Measurements from ENCODE around the gene RAI1.
A peak's percentile ranks its signal among the peaks of the same experiment; 100 is the strongest.

RAI1 gene

DNA sequence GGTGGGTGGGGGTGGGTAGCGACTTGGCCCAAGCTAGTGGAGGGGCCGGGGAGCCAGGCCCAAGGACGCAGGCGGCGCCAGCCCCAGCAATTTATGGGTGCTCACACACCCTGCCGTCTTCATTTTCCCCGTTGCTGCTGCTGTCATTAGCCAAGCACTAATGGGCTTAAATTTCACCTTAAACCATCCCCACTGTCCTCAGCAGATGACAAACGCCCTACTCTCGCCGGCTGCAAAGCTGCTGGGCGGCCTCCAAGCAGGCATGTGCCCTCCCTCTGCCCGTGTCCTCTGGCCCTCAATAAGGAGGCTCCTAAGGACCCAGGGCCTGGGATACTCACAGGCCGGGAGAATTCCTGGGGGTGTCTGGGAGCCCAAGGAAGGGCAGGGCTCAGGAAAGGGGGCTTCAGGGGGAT is 89.4 kb downstream of the RAI1 start:
- DNase-seq: no peak

DNA sequence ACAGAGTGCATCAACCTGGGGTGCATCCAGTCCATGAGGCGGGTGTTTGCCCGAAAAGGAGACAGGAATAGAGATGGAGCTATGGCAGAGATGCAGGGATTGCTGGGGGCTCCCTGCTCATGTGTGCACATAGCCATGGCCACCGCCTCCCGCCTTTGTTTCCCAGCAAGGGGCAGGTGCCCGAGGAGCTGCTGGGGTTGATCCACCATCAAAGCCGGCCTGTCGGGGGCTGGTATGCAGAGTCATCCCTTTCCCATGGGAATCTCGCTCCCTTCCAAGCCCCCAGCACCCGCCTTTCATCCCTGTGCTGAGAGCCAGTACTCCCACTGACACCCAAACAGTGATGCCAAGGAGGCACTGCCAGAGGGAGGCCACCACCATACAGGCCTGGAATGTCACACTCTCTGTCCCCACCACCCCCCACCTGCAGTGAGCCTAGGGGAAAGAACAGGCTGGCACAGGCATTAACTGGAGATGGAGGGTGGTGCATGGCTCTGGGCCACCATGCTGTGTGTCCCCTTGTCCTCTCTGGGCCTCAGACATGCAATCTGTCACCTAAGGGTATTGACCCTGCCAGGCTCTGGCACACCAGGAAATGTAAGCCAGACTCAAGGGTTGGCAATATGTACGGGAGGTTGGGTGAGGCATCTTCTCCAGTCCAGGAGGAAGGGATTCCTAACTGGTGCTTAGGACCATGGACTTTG is 90.4 kb downstream of the RAI1 start:
- DNase-seq: no peak

DNA sequence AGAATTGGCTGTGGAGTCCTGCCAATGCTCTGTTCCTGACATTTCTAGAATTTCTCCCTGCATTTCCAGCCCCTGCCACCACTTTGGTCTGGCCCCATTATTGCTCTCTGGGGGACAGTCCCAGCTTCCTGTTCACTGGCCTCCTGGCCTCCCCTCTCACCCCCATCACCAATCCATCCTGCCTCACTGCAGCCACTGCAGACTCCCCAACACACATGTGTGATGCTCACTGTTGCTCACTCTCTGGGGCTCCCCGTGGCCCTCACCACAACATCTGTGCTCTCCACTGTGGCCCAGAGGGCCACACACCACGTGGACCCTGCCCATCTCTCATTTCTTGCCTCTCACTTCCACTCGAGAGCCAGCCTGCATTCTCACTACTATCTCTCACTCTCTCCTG is 91.0 kb downstream of the RAI1 start:
- no peak for DNase-seq

DNA sequence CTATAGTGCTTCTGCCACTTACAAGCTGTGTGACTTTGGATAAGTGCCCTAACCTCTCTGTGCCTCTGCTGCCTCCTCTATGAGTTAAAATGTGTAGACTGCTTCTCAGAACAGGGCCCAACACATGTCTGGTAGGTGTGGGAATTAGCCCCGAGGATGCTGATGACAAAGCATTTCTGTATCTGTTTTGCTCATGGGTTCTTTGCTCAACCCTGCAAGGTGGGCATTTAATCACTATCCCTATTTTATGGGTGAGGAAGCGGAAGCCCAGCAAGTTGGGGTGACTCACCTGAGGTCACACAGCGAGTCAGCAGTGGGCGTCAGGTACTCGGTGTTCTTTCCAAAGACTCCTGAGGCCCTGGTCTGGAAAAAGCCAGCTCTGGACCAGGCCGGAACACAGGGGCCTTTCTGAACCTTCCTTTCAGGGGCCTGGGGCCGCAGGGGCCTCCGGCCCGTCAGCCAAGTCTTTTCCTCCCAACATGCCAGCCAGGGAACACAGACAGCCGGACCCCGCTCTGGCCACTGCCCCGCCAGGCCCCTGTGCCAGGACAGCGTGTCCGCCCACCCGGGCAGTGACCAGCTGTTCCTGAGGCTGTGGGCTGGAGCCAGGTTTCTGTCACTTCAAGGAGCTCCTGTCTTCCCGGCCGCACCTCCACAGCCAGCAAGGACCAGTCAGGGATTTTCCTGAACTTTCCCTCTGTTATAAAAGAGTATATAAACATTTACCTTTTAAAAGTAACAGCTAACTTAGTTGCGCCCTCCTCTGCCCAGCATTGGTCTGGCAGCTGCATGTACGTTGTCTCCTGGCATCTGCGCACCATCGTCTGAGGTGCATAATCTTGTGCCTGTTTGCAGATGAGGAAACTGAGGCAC is 93.0 kb downstream of the RAI1 start:
- no peak for DNase-seq

DNA sequence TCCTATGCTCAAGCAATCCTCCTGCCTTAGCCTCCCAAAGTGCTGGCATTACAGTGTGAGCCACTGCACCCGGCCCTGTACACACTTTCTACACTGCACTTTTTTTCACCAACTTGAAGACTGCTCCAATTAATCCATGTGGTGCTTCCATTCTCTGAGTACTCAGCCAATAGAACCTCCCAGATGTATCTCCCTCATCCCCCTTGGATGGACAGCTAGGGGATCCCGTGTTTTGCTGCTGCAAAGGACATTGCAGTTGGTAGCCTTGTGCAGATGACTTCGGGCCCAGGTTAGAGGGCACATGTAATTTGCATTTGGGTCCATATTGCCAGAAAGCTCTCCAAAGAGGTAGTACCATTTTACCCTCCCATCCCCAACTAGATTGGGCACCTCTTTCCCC is 95.6 kb downstream of the RAI1 start:
- no peak for DNase-seq

DNA sequence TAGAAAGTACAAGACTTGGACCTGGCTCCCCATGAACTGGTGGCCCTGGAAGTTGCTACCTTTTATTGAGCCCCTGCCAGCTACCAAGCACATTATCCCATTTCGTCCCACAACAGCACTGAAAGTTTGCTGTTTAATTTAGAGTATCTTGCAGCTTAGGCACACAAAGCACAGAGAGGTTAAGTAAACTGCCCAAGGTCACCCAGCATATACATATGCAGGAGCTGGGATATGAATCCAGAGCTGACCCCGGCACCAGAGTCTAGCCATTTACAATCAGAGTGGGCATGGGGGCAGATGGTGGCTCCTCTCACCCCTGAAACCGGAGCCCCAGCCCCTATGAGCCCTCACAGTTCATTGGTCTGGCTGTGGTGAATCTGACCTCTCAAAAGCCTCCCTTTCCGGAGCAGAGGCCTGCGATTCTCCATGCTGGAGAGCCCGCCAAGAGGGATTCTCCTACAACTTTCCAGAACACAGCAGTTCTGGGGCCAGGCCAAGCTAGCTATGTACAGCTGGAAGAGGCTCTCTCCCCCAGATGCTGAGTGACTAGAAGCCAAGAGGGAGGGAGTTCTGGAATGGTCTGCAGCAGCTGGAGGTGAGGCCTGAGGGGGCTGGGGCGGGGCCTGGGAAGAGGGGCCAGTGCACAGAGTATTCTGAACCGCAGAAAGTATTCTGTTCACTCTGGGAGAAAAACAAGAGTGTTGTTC is 97.2 kb downstream of the RAI1 start:
- DNase-seq: no peak

DNA sequence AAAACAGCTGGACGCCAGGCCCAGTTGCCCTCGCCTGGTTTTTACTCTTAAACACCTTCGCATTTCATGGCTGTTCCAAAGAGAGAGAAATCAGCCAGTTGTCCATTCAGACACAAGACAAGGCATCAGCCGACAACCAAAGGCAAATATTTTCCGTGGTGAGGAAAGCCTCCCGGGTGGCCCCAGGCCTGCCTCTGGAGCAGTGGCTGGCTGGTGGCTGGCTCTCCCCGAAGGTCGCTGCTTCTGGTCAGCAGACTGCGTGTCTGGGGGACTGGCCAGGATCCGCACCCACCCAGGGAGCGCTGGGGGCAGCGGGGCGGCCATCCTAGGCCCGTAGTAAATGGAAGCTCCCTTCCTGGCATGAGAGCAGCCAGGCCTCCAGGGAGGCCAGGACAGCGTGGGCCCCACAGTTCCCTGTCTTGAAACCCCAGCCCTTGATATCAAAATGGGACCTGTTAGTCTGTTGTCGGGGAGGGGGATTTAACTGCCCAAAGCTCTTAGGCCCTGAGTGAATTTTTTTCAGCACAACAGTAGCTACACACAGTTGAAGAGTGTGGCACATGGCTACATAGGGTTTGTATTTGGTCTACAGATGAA is 97.9 kb downstream of the RAI1 start:
- DNase-seq: no peak

DNA sequence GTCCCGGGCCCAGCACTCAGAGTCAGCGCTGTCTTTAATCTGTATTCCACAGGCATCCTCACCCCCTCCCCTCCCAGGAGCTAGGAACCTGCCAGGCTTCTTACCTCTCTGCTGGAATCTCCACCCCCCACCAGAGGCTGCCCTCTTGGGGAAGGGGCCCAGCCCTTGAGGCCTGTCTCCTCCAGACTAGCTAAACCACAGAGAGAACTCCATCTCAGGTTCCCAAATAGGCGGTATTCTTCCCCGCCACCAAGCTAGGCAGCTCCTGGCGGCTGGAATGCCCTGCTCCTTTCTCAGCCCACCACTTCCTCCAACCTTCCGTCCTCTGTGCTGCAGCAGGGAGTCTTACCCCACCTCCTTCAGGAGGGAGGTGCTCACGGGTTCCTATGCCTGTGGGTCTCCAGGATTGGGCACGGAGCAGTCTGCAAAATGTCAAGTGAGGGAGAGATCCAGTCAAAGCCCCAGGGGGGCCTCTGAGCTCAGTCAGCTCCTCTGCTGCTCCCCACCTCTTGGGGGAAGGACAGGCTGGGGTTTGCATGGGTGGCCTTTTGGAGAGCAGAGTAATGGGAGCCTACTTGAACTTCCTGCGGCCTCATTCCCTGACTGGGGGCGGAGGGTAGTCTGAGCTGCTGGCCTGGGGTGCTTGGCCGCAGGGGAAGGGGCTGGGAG is 99.8 kb downstream of the RAI1 start:
- DNase-seq: no peak

DNA sequence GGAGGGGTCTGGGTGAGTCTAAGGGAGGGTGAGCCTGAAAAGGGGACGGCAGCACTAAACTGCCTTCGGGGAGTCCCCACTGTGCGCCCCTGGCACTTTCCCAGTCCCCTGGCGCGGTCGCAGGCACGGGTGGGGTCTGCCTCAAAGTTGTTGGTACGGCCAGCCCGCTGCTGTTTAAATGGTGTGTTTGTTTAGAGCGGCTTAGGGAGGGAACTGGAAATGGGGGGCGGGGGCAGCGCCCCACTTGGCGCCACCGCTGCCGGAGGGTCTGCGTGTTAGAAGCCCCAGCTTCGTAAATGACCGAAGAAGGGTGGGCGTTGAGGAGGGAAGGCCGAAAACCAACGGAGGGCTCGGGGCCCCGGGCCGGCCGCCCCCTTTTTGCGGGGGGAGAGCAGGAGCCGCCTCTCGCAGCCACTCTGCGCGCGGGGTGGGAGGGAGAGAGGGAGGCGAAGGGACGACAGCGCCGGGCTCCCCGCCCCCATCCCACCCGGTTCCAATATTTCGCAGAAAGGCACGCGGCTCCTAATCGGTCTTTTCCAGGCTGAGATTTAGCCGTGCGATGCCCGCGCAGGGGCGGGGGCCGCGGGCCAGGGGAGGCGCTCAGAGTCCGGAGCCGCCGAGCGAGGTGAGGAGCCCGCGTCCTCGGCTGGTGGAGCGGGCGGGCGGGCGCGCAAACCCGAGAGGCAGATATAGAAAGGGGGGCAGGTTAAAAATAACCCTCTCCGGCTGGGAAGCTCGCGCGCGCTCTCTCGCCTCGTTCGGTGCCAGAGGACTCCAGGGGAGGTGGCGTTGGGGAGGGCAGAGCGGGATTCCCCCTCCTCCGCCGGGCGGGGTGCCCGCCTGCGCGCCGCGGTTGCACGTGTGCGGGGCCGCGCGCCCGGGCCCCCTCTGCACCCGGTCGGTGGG is 100.6 kb downstream of the RAI1 start:
- DNase-seq: peak in 5 of 6 experiments; percentile 19 to 39 (median 37)

DNA sequence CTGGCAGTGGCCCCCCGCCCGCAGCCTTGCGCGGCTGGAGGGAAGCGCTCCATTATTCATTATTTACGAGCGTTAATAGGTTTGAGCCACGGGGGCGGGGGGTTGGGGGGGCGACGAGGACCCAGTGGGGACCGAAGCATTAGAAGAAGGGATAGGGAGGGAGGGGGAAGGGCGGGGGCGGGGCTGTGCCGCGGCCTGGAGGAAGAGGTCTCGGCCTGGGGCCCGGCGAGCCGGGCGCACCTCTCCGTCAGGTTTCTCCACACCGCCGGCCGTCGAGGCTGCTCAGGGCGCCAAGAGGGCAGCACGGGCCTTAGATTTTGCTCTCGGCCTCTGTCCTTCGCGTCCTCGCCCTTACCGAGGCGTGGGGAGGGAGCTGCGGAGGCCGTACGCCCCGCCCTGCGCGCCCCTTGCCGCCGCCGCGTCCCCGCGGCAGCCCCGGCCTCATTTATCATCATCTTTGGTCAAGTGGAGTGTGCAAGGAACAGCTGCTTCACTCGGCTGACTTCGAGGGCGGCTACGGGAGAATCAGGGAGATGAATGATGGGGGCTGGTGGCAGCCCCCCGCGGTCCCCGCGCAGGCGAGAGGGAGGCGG is 101.4 kb downstream of the RAI1 start:
- DNase-seq: peak in 1 of 6 experiments; percentile 38

DNA sequence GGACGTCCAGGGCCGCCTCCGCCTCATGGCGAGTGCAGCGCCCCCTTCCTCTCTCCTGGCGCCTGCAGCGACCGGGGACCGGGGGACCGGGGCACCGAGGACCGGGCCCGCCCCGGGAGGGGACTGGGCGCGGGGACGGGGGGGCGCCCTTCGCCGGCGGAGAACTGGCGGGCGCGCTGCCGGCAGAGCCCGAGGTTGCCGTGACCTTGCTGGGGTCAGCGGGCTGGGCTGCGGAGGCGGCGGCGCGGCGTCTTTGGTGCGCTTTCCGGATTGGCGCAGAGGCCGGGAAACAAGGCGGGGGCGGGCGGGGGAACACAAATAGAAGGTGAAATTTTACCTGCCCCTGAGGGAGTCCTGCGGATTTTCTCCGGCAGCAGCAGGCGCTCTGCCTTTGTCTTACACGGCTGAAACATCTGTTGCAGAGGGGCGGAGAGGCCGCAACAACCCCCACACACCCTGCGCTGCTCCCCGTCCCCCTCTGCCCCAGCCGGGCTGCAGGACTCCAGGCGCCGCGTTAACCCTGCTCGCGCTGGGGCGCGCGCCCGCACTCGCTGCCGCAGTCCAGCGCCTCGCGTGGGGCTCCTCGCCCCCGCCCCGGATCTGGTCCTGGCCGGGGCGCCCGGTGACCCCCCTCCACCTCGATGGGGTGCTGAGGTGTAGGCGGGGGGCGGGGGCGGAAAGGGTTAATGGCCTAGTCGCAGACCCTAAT is 102.0 kb downstream of the RAI1 start:
- peak; percentile 45 to 63 (median 58) for DNase-seq

DNA sequence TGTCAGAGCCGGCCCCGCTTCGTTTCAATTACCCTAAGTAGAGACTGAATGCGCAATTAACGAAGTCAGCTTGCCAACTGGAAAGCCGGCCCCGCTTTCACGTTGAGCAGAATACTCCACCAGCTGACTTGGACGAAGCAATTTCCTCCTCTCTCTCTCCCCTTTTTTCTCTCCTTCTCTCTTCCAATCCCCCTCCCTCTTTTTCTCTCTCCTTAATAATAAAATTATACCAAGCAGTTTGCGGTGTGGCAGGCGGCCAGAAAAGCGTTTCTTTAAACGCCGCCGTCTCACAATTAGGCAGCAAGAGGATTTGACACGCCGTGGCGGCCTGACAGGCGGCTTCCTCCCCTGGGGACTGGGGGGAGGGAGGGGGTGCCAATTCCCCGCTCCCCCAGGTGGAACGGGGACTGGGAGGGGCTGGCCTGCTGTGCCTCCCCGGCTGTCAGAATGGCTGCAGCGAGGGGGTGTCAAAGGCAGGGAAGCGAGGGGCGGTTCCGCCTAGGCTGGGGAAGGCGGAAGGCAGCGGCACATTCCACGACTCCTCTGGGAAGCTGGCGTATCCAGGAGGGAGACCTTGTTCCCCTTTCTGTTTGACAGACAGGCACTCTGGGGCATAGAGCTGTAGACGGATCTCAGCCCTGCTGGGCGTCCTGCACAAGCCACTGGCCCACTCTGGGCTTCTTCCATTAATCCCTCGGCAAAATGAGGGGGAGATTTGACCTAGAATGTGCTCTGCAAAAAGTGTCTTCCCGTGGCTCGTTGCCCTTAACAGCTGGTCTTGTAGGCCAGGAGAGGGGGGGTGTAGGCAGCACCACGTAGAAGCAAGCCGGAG is 102.8 kb downstream of the RAI1 start:
- peak in 5 of 6 experiments; percentile 7 to 40 (median 28) for DNase-seq

DNA sequence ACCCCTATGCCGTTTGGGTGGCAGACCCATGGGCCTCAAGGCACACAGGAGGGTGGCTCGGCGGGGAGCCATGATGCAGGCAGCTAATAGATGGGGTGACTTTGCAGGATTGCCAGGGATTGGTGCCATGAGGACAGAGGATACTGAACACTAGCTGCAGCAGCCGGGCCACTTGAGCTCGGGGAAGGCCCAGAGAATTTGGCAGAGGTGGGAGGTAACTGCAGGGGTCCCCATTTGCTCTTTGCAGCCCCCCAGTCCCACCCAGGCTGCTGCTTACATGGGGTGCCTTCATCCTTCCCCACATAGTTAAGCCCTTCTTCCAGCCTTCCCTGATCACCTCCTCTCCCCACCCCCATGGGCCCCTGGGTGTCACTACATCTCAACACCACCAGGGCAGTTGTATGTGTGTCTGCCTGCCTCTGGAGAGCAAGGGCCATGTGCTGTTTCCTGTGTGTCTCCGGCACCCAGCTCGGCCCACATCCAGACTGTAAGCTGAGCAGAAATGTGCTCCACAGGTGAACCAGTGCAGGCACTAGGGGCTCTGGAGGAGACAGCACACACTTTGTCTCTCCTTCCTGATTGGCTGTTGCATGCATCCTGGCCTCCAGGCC is 103.5 kb downstream of the RAI1 start:
- peak in 5 of 6 experiments; percentile 4 to 32 (median 19) for DNase-seq

DNA sequence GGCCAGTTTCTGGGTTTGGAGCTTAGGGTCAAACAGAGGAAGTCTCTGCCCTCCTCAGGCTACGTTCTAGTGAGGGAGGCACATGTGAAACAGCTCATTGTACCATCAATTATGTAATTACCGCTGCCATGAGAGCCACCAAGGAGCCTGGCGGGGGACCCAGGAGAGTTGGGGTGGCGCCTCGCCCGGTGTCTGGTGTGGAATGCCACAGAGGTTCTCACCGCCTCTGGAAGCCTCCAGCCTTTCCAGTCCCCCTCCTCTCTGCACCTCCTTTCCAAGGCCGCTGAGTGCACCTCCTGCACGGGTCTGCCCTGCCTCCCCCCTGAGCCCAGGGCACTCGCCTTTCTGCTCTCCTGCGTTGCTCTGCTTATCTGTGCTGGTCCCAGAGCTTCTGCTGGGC is 104.1 kb downstream of the RAI1 start:
- no peak for DNase-seq

DNA sequence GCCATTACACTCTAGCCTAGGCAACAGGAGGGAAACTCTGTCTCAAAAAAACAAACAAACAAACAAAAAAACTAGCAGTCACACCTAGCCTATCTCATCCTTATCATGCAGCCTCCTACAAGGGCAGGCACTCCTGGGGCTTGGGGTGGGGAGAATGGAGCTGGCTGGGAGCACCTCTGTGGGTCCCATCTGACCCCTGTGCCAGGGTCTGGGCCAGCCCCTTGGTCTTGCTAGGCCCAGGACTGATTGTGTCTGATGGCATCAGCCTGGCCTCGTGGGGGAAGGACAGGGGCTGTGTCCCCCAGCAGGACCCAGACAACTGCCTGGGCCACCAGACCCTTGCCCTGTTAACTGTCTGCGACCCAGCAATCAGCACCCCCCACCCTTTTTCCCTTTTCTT is 105.7 kb downstream of the RAI1 start:
- no peak for DNase-seq

DNA sequence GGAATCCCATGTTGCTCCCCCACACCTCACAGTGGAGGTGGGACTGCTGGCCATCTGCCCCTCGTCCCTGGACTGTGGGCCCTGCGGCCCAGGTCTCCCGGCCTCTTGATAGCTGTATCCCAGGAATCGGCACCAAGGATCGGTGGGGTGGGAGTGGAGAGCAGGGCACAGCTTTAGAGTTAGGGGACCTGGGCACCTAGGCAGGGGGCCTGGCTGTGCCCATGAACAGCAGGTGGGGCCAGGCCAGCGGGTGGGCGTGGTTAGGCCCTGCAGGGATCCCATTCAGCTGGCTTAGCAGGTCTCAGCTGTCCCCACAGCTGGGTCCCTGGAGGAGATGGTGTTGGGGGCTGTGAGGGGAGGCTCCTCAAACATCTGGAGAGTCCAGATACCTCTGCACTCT is 106.3 kb downstream of the RAI1 start:
- DNase-seq: no peak

DNA sequence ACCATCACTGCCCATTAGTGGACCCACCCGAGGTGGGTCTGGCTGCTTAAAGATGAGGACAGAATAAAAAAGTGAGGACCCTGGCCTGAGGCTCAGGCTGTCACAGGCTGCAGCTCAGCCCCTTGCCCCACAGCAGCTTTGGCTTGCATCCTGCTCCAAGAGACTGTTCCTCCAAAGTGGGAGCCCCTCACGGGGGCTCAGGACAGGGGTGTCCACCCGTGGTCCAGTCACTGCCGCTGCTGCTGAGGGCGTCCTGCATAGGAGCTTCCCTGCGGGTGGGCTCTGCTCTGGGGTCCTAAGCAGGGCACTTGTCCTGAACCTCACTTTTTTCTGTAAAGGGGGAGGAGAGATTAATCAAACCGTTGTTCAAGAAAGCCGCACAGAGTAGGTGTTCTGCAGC is 107.7 kb downstream of the RAI1 start:
- no peak for DNase-seq

DNA sequence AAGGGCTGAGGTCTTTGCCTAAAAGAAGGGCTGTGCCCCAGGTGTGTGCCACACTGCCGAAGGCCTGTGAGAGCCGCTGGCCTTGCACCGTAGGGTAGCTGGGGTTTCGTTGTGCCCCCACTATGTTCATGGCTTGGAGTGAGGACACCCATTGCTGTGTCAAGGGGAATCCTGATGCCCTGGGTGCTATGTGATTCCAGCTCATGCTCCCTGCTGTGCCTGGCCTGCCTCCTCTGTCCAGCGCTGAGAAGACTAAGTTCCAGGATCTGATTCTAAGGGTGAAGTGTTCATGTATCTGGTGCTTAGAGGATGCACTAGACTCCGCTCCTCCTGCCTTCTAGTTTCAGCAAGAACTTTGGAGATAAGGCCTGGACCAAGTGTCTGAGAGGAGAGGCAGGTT is 108.2 kb downstream of the RAI1 start:
- no peak for DNase-seq
